ENCODE results near the gene EFTUD2.
"Not testable (repeated sequence)": the region's sequence is repeated elsewhere in the genome, so short reads cannot be mapped to it uniquely, and the experiment has no call there.

EFTUD2 gene

GRCh38 chr17:44846206-44846605, 53.0 kb downstream of the EFTUD2 start:
- no peak for DNase-seq

DNA sequence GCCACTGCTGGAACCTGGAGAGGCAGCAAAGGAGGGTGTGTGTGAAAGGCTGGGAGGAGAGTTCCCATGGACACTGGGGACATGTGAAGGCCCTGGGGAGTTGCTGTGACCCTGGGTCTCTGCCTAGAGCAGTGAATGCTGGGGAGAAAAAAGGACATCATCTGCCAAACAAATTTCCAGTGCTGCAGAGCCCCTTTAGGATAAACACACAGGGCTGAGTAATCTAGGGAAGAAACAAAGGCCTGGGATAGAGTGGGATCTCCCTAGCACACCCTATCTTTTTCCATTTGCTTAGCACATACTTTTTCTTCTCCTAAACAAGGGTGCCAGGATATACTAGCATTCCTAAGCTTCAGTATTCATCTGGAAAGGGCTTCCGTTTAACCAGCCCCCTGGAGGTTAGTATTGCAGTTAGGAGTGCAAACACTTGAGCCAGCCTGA, 54.8 kb downstream of the EFTUD2 start:
- no peak for DNase-seq

GRCh38 chr17:44842748-44843147, 56.5 kb downstream of the EFTUD2 start:
- no peak for DNase-seq

DNA sequence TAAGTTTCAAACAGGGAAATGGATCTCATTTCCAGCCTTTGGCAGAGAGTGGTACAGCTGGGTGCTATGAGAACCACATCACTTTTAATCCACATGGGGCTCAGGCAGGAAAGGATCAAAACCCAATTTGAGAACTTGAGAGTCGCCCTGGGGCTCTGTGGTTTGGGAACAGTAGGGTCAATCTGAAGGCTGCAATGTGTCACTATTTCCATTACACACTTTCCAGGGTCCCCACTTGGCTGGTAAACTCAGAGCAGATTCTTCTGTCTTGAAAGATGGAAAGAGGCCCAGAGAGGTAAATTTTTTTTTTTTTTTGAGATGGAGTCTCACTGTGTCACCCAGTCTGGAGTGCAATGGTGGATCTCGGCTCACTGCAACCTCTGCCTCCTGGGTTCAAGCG, 58.3 kb downstream of the EFTUD2 start:
- DNase-seq, result no peak

- DNase-seq, result no peak
These were observed 59.0 kb downstream of the EFTUD2 start for GRCh38 chr17:44840274-44840673.

DNA sequence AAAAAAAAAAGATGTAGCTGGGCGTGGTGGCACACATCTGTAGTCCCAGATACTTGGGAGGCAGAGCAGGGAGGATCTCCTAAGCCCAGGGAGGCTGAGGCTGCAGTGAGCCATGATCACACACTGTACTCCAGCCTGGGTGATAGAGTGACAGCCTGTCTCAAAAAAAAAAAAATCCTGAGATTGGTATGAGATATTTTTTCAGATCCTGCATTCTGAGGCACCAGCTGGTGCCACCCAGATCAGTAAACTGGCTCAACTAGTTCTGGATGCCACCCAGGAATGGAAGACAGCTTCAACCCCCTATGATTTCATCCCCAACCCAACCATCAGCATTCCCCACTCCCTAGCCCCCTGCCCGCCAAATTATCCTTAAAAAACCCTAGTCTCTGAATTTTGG, 62.0 kb downstream of the EFTUD2 start:
- no peak for DNase-seq

GRCh38 chr17:44832805-44833204, 66.4 kb downstream of the EFTUD2 start:
- DNase-seq, result no peak

GRCh38 chr17:44831371-44831770, 67.9 kb downstream of the EFTUD2 start:
- no peak for DNase-seq

- no peak for DNase-seq
These were observed 68.6 kb downstream of the EFTUD2 start for GRCh38 chr17:44830359-44831288.

DNA sequence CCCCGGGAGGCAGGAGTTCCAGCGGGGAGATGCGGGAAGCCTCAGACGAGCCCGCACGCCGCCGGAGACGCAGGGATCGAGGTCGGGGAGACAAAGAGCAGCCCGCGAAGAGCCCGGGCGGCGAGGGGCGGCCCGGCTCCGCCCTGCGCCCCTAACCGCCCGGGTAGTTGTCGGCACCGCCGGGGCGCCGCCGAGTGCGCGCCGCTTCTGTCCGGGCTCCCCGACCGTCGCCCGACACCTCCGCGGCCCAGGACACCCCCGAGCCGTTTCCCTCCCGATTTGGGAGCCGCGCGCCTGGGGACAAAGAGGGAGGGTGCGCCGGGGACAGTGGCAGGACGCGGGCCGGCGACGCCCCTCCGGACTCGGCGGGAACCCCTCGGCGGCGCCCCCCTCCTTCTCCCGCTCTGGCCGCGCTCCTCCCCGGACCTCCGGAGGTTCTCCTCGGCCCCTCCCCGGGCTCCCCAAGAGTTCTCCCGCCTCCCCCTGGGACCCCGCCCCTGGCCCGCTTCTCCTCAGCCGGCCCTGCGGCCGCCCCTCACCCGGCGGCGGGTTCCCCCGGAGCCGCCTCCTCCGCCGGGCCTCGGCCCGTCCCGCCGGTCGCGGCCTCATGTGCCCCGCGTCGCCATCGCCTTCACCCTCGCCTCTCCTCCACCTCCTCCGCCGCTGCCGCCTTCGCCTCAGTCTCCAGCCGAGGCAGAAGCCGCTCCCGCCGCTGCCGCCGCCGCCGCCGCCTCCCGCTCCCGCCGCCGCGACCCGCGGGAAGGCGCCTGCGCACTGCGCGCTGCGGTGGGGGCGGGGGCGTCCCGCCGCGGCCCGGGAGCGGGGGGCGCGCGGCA, 69.5 kb downstream of the EFTUD2 start, which contains the start of gene GJC1:
TSS of gene GJC1 (minus strand) at position 765 of the 836 bp plus-strand sequence. CDS start 24,470 bp downstream, outside the sequence.
- DNase-seq, result peak; percentile 27

DNA sequence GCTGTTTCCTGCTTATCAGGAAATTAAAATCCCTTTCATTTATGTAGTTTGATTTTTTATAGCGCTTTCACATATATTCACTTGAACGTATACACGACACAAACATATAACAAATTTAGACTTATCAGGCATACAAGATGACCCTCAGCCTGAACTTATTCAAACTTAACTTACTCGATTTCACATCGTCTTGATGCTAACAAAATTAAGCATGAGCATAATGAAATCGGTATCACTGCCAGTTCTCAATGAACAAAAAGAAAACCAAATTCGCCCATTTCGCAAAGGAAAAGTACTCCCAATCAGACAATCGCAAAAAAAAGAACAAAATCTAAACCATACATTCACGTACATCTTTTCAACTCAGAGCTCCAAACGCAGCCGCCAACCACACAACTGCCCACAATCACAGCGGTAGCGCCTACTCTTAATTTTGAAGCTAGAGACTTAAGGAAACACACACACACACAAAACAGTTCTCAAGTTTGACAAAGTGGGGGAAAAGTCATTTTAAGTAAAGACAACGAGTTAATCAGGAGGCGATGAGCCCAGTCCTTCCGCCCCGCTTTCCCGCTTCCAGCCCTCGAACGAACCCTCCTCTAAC, 70.2 kb downstream of the EFTUD2 start:
- DNase-seq, result no peak

GRCh38 chr17:44827863-44828262, 71.4 kb downstream of the EFTUD2 start:
- DNase-seq, result no peak

DNA sequence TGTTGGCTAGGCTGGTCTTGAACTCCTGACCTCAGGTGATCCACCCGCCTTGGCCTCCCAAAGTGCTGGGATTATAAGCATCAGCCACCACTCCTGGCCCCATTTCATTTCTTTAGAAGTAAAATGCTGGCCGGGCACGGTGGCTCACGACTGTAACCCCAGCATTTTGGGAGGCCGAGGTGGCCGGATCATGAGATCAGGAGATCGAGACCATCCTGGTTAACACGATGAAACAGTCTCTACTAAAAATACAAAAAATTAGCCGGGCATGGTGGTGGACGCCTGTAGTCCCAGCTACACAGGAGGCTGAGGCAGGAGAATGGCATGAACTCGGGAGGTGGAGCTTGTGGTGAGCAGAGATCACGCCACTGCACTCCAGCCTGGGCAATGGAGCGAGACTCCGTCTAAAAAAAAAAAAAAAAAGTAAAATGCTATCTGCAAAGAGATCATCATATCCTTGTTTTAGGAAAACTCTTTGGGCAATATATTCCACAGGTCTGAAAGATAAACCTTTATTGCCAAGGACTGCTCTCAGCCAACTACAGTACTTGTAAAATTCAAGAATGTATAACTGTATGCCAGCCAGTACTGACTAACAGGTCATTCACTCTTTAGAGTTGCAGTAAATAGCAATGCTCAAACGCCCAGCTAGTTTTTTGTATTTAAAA, 73.0 kb downstream of the EFTUD2 start:
- DNase-seq, result no peak

GRCh38 chr17:44825236-44825635, 74.0 kb downstream of the EFTUD2 start:
- DNase-seq, result not testable (repeated sequence)

DNA sequence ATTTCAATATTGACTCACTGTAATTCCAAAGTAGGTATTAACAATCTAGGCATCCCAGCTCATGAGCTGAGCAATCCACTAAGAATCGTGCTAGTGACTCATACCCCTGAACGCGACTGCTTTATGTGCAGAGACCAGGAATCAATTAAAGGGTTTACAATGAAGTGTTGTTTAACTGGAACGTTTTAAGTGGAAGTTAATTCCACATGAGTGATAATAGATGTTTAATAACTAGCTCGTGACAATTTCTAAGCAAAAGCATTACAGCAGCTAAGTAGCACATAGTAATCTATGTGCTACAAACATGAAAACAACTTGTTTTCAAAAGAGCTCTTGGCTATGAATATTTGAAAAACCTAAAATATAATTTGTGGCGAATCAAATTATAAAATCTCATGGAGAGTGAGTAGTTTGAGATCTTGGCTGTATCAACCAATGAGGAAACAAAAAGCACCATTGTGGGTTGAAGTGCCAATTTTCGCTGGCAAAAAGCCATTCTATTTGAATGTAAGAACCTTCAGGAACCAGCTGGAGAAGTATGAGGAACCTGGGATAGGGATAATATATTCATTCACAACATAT, 78.5 kb downstream of the EFTUD2 start:
- peak; percentile 91 for DNase-seq

DNA sequence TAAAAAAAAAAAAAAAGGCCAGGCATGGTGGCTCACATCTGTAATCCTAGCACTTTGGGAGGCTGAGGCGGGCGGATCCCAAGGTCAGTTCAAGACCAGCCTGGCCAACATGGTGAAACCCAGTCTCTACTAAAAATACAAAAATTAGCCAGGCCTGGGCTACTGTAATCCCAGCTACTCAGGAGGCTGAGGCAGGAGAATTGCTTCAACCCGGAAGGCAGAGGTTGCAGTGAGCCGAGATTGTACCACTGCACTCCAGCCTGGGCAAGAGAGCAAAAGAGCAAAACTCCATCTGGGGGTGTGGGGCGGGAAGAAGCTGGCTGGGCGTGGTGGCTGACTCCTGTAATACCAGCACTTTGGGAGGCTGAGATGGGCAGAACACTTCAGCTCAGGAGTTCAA, 80.7 kb downstream of the EFTUD2 start:
- not testable (repeated sequence) for DNase-seq

- no peak for DNase-seq
These were observed 87.0 kb downstream of the EFTUD2 start for GRCh38 chr17:44812263-44812662.

DNA sequence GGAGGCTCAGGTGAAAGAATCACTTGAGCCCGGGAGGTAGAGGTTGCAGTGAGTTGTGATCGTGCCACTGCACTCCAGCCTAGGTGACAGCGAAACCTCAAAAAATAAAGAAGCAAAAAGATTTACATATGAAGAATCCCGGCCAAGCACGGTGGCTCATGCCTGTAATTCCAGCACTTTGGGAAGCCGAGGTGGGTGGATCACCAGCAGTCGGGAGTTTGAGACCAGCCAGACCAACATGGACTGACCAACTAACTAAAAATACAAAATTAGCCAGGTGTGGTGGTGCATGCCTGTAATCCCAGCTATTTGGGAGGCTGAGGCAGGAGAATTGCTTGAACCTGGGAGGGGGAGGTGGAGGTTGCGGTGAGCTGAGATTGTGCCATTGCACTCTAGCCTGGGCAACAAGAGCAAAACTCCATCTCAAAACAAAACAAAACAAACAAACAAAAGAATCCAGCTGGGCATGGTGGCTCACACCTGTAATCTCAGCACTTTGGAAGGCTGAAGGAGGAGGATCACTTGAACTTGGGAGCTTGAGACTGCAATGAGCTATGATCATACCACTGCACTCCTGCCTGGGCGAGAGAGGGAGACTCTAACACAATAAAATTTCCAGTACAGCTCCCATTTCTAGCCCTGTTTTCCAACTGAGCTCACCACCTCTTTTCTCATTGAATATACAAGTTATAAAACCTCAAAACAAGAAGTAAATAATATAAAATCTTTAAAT, 90.4 kb downstream of the EFTUD2 start:
- DNase-seq, result not testable (repeated sequence)

- DNase-seq, result no peak
These were observed 91.1 kb downstream of the EFTUD2 start for GRCh38 chr17:44808156-44808555.

DNA sequence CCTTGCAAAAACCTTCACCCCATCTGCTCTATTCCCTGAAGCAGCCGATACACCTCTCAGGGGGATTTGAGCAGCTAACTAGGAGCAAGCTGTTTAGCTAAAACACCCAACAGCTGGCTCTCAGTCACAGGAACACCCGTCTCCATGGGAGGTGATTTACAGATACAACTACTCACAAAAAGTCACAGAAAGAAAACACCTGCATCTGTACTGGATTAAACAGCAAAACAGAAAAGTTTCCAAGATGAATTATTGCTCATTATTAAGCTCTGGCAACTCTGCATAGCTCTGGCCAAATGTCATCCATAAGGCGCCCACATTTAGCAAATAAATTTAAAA, 91.5 kb downstream of the EFTUD2 start:
- no peak for DNase-seq

DNA sequence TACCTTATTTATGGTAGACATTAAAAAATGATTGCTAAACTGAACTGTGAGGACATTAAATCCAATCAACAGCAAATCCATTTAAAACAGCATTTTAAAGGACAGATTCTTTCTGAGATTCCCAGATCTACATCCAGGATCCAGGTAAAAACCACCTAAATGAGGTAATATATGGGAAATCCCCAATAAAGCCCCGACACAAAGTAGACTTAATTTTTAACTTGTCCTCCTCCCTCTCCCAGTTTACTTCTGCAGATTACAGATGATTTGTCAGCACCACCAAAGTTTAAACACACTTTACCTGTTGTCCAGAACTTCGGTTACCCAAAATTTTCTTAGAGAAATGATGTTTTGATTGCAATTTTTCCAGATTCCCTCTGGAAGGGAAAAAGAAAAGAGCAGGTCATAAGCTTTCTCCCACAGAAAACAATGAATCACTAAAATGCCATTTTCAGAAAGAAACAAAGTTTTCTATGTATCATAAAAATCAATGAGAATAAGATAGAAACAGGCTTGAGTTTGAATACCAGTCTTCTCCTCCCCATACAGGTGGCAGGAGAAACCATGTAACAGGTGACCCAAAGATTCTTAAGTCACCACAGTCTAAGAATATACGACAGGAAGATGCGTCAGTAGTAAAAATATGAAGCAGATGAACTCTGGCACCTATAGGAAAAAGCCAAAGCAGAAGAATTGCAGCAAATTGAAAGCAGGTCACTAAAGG, 92.0 kb downstream of the EFTUD2 start:
- DNase-seq, result no peak
